ENCODE measurements around the gene GZMA. TPM values are rescaled to one million over a fixed set of nuclear protein-coding genes. Genes with fewer than 3 reads are reported as not detected.
"Not testable (repeated sequence)": the region's sequence is repeated elsewhere in the genome, so short reads cannot be mapped to it uniquely, and the experiment has no call there.

GZMA gene
- total and polyA plus RNA-seq, 2 experiments from 2014 or later: not detected

- WGBS, 2 experiments (ENCODE audit: low coverage in 1 of 2, low lambda C conversion rate in 2 of 2, missing lambda C conversion rate in 2 of 2): 73 to 75% methylated on average over 2 of the region's 2 CpGs
- no peaks in the 10 kb centered on the region for H4K20me1 ChIP-seq (ENCODE audit: insufficient read depth)
- TF ChIP-seq EZH2 (IDR thresholded peaks at IDR 0.05; ENCODE audit: insufficient read depth, poor library complexity, severe bottlenecking): no peak
- TF ChIP-seq EZH2phosphoT487 (IDR thresholded peaks at IDR 0.05; ENCODE audit: insufficient read depth, low read depth): no peak
- no peaks in the 10 kb centered on the region for H3K36me3 ChIP-seq (ENCODE audit: low read depth)
- H3K27ac ChIP-seq: no peak overlapping the region
- no peak overlapping the region for H3K4me3 ChIP-seq
- H3K27me3 ChIP-seq (replicated peaks; ENCODE audit: insufficient read depth): no peaks in the 10 kb centered on the region
- H3K9me3 ChIP-seq (ENCODE audit: low read depth): no peaks in the 10 kb centered on the region
- in situ Hi-C loops (cut with MboI): no loop called here
- H3K4me2 ChIP-seq (ENCODE audit: unreplicated experiment): no peak overlapping the region
- H3K4me1 ChIP-seq (ENCODE audit: insufficient read depth): no peaks in the 10 kb centered on the region
- no peaks in the 10 kb centered on the region for H3F3A ChIP-seq (ENCODE audit: insufficient read depth)
- no peaks in the 10 kb centered on the region for H3K9me2 ChIP-seq (ENCODE audit: insufficient read depth)
- H2AFZ ChIP-seq: no peak overlapping the region
- DNase-seq: peak; percentile 2
- no peak overlapping the region for H3K9ac ChIP-seq
- H3K79me2 ChIP-seq (ENCODE audit: insufficient read depth): no peaks in the 10 kb centered on the region
Observed at GRCh38 chr5:55072666-55073065, 29.8 kb upstream of the GZMA start.

GRCh38 chr5:55073211-55073610 lies 29.2 kb upstream of the GZMA start:
- H3K27ac ChIP-seq: no peak overlapping the region
- WGBS, 2 experiments (ENCODE audit: low coverage in 1 of 2, low lambda C conversion rate in 2 of 2, missing lambda C conversion rate in 2 of 2): 82 to 86% methylated on average over 3 of the region's 3 CpGs

GRCh38 chr5:55081541-55081940 lies 20.9 kb upstream of the GZMA start:
- Histone ChIP-seq H3K4me3 (no peak overlapping the region), H3K79me2 (ENCODE audit: insufficient read depth) (no peaks in the 10 kb centered on the region), H2AFZ (no peak overlapping the region), H3K27ac (no peak overlapping the region), H3K9me2 (ENCODE audit: insufficient read depth) (no peaks in the 10 kb centered on the region), H3K9me3 (ENCODE audit: low read depth) (peaks cover 5% of the 10 kb centered on the region), H3K4me2 (ENCODE audit: unreplicated experiment) (no peak overlapping the region), H3F3A (ENCODE audit: insufficient read depth) (no peaks in the 10 kb centered on the region), H3K9ac (no peak overlapping the region), H3K36me3 (ENCODE audit: low read depth) (no peaks in the 10 kb centered on the region), H4K20me1 (ENCODE audit: insufficient read depth) (no peaks in the 10 kb centered on the region), H3K27me3 (replicated peaks; ENCODE audit: insufficient read depth) (no peaks in the 10 kb centered on the region), H3K4me1 (ENCODE audit: insufficient read depth) (no peaks in the 10 kb centered on the region)
- no peak for DNase-seq
- TF ChIP-seq EZH2 (IDR thresholded peaks at IDR 0.05; ENCODE audit: insufficient read depth, poor library complexity, severe bottlenecking) (no peak), EZH2phosphoT487 (IDR thresholded peaks at IDR 0.05; ENCODE audit: insufficient read depth, low read depth) (no peak)
- in situ Hi-C loops (cut with MboI): no loop called here

More at GRCh38 chr5:55073211-55073610, 29.2 kb upstream of the GZMA start:
- Histone ChIP-seq H3K27me3 (replicated peaks; ENCODE audit: insufficient read depth) (no peaks in the 10 kb centered on the region), H4K20me1 (ENCODE audit: insufficient read depth) (no peaks in the 10 kb centered on the region), H3K36me3 (ENCODE audit: low read depth) (no peaks in the 10 kb centered on the region), H3K4me1 (ENCODE audit: insufficient read depth) (no peaks in the 10 kb centered on the region), H3K9me2 (ENCODE audit: insufficient read depth) (no peaks in the 10 kb centered on the region), H2AFZ (no peak overlapping the region), H3K9me3 (ENCODE audit: low read depth) (no peaks in the 10 kb centered on the region), H3K79me2 (ENCODE audit: insufficient read depth) (no peaks in the 10 kb centered on the region), H3K4me3 (no peak overlapping the region), H3F3A (ENCODE audit: insufficient read depth) (no peaks in the 10 kb centered on the region), H3K4me2 (ENCODE audit: unreplicated experiment) (no peak overlapping the region), H3K9ac (no peak overlapping the region)
- in situ Hi-C loops (cut with MboI): no loop called here
- no peak for TF ChIP-seq EZH2 (IDR thresholded peaks at IDR 0.05; ENCODE audit: insufficient read depth, poor library complexity, severe bottlenecking)
- TF ChIP-seq EZH2phosphoT487 (IDR thresholded peaks at IDR 0.05; ENCODE audit: insufficient read depth, low read depth): no peak
- DNase-seq: no peak

DNA sequence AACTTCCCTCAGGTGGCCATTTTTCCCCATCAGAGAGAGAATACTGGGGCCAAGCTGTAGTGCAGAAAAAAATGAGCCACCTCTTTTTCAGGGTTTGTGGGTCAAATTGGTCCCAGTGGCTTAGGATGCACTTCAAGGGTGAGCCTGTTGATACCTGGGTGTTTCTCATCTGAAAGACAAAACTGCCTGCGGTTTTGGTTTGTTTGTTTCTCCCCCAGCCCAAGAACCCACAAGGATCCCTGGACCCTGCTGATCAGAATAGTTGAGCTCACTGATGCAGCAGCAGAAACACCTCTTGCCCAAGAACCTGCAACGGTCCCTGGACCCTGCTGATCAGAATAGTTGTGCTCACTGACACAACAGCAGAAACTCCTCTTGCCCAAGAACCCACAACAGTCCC lies 13.1 kb upstream of the GZMA start:
- H3K9me3 ChIP-seq (ENCODE audit: low read depth); H3K4me1 ChIP-seq (ENCODE audit: insufficient read depth); DNase-seq; H3K79me2 ChIP-seq (ENCODE audit: insufficient read depth); H3F3A ChIP-seq (ENCODE audit: insufficient read depth); H3K4me2 ChIP-seq (ENCODE audit: unreplicated experiment); in situ Hi-C loops (cut with MboI); H3K36me3 ChIP-seq (ENCODE audit: low read depth); H3K4me3 ChIP-seq; H3K27ac ChIP-seq; H2AFZ ChIP-seq; H3K27me3 ChIP-seq (replicated peaks; ENCODE audit: insufficient read depth); H3K9me2 ChIP-seq (ENCODE audit: insufficient read depth); H4K20me1 ChIP-seq (ENCODE audit: insufficient read depth); H3K9ac ChIP-seq: not testable (repeated sequence)
- 50 to 59% methylated on average over 2 of the region's 2 CpGs for WGBS, 2 experiments (ENCODE audit: low coverage in 1 of 2, low lambda C conversion rate in 2 of 2, missing lambda C conversion rate in 2 of 2)

DNA sequence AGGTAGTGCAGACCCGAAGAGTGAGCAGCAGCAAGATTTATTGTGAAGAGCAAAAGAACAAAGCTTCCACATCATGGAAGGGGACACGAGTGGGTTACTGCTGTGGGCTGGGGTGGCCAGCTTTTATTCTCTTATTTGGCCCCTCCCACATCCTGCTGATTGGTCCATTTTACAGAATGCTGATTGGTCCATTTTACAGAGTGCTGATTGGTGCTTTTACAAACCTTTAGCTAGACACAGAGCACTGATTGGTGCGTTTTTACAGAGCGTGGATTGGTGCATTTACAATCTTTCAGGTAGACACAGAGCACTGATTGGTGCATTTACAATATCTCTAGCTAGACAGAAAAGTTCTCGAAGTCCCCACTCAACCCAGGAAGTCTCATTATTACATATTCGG lies 11.4 kb upstream of the GZMA start:
- H3F3A ChIP-seq (ENCODE audit: insufficient read depth); H3K9me3 ChIP-seq (ENCODE audit: low read depth); H4K20me1 ChIP-seq (ENCODE audit: insufficient read depth); H3K4me2 ChIP-seq (ENCODE audit: unreplicated experiment); H3K9ac ChIP-seq; in situ Hi-C loops (cut with MboI); H2AFZ ChIP-seq; H3K79me2 ChIP-seq (ENCODE audit: insufficient read depth); H3K4me3 ChIP-seq; H3K9me2 ChIP-seq (ENCODE audit: insufficient read depth); H3K27me3 ChIP-seq (replicated peaks; ENCODE audit: insufficient read depth); H3K4me1 ChIP-seq (ENCODE audit: insufficient read depth); H3K36me3 ChIP-seq (ENCODE audit: low read depth); H3K27ac ChIP-seq; DNase-seq: not testable (repeated sequence)
- 46 to 58% methylated on average over 6 of the region's 6 CpGs for WGBS, 2 experiments (ENCODE audit: low coverage in 1 of 2, low lambda C conversion rate in 2 of 2, missing lambda C conversion rate in 2 of 2)

Measured in GM23248 (cell line).